ENCODE results near the gene CDH3.

The CDH3 gene

DNA sequence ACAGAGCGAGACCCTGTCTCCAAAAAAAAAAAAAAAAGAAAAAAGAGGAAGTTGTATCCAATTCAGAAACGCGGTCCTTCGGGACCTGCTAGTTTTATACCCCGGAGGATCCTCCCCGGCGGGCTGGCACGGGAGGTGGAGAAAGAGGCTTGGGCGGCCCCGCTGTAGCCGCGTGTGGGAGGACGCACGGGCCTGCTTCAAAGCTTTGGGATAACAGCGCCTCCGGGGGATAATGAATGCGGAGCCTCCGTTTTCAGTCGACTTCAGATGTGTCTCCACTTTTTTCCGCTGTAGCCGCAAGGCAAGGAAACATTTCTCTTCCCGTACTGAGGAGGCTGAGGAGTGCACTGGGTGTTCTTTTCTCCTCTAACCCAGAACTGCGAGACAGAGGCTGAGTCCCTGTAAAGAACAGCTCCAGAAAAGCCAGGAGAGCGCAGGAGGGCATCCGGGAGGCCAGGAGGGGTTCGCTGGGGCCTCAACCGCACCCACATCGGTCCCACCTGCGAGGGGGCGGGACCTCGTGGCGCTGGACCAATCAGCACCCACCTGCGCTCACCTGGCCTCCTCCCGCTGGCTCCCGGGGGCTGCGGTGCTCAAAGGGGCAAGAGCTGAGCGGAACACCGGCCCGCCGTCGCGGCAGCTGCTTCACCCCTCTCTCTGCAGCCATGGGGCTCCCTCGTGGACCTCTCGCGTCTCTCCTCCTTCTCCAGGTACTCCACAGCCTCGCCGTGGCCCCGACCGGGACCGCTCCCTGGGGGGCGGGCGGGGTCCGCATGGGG is at the start of gene CDH3:
Gene CDH3 (plus strand): TSS at position 596 of the 779 bp plus-strand sequence. CDS start 70 bp downstream, at position 666.
- peak; percentile 60 to 83 for DNase-seq

DNA sequence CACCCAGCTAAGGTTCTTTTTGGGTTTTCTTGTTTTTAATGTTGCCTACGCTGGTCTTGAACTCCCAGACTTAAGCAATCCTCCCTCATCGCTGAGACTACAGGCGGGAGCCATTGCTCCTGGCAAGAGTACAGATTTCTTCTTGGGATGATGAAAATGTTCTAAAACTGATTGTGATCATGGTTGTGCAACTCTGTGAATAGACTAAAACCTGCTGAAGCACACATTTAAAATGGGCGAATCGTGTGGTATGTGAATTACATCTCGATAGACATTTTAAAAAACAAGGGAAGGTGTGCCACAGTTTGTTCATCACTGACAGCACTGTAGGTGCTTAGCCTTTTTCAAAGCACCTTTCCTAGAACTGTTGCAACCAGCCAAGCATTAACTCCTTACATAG is 48.8 kb upstream of the CDH3 start:
- no peak for DNase-seq

DNA sequence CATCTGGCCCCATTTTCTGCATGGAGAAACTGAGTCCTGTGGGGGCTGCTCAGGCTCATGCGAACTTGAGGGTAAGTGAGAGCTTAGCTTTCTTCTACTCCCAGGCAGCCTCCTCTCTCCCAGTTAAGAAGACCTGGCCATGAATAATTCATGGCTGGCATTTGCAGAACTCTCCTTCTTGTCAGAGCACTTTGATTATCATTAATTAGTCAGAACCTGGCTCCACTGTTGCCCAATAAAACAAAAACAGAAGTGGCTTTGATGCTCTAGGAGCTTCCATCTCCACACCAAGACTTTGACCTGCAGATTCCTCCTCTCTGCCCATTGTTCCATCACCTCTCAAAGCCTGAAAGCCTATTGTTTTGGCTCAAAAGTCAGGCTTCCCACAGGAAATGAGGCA is 45.5 kb upstream of the CDH3 start:
- no peak for DNase-seq

DNA sequence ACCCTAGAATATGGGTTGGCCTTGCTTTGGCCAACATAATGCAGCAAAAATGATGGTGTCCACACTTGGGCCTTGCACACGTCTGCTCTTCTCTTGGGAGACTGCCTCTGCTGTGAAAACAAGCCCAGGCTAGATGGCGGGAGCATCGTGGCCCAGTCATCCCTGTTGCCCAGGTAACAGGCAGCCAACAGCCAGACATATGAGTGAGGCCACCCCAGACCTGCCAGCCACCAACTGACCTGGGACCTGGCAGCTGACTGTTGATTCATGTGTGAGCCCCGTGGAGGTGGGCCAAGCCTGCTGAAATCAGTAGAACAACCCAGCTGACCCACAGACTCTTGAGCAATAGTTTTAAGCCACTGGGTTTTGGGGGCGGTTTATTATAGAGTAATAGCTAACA is 39.4 kb upstream of the CDH3 start:
- no peak for DNase-seq

DNA sequence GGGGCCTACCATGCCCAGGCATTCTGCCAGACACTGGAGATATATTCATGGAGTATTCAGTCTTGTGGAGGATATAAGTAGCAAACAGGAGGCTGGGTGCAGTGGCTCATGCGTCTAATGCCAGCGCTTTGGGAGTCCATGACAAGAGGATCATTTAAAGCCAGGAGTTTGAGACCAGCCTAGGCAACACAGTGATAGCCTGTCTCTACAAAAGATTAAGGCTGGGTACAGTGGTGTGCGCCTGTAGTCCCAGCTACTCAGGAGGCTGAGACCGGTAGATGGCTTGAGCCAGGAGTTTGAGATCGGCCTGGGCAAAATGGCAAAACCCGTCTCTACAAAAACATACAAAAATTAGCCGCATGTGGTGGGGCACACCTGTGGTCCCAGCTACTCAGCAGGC is 37.7 kb upstream of the CDH3 start:
- no peak for DNase-seq

DNA sequence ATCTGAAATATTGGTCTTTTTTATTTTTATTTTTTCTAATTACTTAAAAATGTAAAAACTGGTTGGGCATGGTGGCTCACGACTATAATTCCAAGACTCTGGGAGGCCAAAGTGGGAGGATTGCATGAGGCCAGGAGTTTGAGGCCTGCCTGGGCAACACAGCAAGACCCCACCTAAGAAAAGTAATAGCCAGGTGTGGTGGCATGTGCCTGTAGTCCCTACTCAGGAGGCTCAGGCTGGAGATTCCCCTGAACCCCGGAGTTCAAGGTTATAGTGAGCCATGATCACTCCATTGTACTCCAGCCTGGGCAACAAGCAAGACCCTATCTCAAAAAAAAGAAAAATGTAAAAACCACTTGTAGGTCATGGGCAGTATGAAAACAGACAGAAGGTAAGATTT is 36.8 kb upstream of the CDH3 start:
- no peak for DNase-seq

DNA sequence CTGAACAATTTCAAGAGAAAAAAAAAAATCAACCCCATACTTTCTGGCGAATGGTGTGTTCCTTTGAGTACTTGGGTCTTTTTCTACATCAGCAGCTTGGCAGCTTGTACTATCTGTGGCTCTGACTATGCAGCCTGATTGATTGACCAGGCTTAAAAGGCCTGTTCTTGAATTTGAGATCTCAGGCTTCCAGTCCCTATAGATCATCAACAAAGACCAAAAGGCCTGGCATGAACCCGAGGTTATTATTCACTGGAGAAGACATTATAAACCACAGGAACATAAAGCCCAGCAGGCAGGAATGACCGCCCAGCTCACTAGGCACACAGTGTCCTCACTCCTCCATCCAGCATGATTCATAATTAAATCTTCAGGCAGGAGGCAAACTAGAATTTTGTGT is 32.1 kb upstream of the CDH3 start:
- no peak for DNase-seq

DNA sequence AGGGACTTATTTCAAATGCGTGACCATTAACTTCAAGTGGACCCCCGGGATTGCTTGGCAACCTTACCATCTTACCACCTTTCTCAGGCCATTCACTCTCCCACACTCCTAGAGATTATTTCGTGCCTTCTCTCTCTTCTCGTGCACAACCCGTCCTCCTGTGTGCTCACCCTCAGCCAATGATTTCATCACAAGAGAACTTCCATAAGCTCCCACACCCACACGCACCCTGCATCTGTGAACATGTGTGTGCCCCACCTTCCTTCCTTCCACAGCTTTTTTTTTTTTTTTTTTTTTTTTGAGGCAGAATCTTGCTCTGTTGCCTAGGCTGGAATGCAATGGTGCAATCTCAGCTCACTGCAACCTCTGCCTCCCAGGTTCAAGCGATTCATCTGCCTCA is 27.4 kb upstream of the CDH3 start:
- DNase-seq, result no peak

DNA sequence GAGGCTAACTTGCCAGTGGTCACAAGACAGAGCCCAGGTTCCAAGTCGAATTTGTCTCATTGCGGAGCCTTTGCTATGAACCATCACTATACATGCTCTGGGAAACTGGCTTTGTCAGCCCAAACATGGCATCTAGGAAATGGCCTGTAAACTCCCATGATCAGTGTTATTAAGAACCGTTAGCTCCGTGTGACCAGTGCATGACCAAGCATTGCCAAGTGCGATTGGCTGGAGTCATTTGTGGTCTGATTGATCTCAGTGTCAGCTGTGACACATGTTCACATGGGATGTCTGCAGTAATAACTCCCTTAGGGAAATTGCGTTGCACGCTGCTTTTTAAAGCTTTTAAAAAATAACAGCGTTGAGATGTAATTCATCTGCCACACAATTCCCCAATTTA is 18.6 kb upstream of the CDH3 start:
- no peak for DNase-seq

DNA sequence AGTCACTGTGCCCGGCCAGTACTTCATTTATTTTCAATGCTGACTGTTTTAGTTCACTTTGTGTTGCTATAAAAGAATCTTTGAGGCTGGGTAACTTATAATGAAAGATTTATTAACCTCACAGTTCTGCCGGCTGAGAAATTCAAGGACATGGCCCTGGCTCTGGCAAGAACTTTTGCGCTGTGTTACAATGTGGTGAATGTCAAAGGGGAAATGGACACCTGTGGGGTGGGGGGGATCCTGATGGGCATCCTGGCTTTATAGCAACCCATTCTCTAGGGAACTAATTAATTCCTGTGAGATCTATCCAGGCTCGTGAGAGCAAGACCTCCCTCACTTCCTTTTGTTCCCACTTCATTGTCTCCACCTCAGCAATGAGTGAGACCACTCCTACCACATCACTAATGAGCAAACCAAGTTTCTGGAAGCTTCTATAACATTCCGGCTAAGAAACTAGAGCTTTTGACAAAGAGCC is 17.1 kb upstream of the CDH3 start:
- no peak for DNase-seq

DNA sequence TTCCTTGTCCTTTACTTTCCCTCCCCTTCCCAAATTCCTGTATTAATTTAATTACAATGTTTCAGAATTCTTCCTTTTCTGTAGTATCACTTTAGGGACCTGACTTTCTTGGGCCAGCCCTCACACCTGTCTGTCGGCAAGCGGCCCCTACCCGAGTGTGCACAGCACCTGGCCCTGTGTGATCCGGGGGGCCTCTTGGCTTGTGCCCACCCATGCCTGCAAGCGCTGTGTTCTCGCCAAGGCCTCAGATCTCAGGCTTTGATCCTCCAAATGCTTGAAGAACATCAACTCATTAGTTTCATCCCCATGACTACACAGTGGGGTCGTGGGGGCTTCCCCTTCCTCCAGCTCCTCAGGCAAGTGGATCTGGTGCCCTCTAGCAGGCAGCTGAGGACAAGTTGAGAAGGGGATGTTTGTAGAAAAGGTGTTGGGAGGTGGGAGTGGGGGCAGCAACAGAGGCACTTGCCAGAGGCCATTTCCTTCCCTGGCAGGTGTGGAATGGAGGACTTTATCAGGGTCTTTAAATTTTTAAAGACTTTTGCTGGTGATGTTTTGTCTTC is 15.7 kb upstream of the CDH3 start:
- no peak for DNase-seq

DNA sequence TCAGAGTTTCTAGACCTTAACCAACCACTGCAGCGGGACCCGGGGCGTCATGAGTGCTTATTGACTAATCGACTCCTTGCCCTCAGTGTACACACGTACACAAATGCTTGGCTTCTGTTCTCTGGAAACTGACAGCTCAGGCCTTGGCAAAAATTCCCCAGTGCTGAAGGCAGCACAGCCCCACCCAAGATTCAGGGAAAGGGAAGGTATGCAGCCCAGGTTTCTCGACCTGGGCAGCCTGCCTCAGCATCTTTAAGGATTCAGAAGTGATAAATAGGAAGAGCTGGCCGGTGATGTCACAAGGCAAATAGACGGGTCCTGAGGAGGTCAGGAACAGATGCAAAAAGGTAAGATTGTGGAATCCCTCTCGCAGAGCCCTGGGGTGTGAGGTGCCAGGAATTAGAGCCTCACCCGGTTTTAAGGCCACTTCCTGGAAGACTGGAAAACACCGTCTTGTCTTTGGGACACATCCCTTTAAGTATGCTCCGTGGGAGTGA is 9.0 kb upstream of the CDH3 start:
- DNase-seq, result no peak

DNA sequence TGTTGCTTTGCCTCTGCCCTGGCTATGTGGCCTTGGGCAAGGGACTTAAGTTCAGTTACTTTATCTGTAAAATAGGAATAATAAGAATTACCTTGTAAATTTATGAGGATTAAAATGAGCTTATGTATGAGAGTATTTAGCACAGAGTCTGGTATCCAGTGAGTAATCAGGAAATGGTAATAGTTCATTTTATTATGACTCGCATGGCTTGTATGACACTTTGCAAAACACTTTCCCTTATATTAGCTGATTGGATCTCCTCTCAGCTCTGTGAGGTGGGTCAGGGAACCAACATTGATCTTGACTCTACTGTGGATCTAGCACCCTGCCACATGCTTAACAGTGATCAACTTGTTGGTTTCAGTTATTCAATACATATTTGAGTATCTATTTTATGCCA is 8.3 kb upstream of the CDH3 start:
- no peak for DNase-seq

DNA sequence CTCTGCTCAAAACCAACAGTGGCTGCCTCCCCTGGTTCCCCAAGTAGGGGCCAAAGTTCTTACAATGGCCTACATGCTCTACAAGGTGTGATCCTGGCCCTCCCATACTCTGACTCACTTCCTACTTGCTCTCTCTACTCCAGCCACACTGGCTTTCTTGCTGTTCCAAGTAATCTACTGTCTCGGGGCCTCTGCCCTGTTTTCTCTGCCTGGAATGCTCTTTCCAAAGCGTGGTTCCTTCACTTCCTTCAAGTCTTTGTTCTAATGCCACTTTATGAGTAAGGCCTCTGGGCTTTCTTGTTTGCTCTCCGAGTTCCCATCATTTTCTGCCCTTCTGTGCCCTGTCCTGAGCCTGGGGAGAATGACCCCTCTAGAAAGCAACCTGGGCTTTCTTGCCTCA is 4.1 kb upstream of the CDH3 start:
- no peak for DNase-seq

DNA sequence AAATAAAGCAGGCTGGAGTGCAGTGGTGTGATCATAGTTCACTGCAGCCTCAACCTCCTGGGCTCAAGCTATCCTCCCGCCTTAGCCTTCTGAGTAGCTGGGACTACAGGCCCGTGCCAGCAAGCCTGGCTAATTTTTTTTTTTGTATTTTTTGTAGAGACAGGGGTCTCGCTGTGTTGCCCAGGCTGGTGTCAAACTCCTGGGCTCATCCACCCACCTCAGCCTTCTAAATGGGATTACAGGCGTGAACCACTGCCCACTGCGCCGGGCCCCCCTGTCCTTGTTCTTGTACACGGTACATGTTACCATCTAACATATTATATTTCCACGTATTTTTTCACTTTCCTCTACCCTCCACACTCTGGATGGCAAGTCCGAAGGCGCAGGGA is 3.1 kb upstream of the CDH3 start:
- DNase-seq, result no peak

DNA sequence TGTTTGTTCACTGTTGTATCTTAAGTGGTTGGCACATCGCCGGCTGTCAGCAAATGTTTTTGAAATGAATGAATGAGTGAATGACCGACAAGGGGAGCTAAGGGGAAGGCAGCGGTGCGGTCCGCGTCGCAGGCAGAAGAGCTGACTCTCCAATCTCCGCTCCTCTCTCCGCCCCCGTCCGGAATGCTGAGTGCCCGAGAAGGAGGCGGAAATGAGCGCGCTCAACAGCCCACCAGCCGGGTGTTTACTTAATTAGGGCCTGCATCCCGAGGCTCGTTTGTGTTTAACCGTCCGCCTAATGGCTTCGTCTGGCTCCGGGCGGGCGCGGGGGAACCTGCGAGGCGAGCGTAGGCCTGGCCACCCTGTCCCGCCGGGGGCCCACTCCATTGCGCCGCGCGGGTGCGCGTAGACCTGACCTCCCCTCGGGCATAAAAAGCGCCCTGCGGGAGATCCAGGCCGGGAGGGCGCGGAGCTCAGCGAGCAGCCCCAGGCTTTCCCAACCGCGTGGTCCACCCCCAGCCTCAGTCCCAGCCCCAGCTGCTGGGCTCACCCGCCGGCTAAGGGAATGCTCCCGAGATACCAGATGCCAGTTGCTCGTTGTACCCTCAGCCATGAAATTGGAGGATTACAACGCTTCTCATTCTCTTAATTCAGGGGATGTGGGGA is 2.5 kb upstream of the CDH3 start:
- peak in 1 of 2 experiments; percentile 45 for DNase-seq

DNA sequence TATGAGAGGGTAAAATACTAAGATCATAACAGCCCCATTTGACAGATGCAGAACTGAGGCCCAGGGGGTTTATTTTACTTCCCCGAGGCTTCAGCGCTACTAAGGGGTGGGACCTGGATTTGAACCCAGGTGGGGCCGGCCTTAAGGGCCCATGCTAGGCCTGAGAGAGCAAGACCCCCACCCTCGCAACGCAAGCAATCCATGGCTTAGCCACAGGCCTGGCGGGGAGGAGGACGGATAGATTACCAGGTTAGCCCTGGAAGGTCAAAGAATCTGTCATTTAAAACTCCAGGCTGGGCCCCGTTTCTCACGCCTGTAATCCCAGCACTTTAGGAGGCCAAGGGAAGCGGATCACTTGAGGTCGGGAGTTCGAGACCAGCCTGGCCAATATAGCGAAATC is 1.9 kb upstream of the CDH3 start:
- DNase-seq, result no peak

DNA sequence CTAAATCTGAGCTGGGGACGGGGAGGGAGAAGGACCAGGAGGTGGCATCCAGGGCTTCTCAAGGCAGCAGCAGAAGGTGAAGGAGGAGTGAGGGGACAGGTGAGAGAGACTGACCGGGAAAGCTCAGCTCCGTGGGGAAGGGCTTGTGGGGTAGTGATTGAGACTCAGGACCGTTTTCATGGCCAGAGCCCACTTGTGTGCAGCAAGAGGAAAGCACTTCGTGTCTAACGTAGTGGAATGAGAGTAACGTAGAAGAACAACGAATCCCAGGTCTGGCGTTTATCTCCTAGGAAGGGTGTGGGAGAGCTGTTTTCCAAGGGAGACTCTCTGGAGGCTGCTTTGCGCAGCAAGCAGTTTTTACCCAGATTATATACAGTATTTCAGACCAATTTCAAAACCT is 1.3 kb upstream of the CDH3 start:
- DNase-seq, result no peak

DNA sequence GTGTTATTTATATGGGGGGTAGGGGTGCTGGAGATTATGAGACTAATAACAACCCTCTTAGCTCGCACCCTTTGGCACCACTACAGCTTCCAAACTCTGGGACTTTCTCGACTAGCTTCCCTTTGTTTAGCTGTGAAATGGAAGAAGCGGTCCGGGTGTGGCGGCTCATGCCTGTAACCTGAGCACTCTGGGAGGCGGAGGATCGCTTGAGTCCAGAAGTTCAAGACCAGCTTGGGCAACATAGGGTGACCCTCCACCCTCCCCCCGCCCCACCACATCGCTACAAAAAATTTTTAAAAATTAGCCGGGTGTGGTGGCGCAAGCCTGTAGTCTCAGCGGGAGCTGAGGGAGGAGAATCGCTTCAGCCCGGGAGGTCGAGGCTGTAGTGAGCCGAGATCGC is 814 bp upstream of the CDH3 start:
- DNase-seq, result peak in 1 of 2 experiments; percentile 14

DNA sequence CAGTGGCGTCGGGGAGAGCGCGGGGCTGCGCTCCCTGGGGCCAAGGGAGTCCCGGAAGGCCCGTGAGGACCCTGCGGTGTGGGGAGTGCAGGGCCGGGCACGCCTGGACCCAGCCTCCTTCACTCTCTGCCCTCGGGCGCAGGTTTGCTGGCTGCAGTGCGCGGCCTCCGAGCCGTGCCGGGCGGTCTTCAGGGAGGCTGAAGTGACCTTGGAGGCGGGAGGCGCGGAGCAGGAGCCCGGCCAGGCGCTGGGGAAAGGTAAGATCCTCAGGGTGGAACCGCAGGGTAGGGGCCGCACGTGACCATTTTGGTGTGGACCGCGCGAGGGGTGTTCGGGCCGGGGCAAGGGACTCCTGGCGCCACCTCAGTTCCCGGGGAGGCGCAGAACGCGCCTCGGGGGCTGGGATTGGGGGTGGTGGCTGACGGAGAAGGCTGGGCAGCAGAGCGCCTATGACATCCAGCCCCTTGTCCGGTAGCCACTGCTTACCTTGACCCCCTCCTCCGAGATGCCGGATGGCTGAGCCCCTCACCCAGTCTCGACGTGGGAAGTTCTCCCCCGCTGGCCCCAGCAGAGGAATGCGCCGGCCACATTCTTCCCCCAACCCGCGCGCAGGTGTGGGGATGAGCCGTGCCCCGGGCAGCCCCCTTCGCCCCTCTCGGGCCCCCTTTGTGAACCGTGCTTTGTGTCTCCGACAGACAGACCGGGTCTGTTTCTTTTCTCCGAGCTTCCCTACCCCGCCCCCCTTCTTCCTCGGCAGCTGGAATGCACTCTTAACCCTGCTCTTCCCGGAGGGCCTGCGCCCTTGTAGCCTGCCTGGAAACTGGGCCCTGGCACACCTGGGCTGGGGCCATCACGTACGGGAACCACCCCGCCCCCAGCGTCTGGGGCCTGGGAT is 631 bp downstream of the CDH3 start:
- peak; percentile 14 to 60 for DNase-seq

DNA sequence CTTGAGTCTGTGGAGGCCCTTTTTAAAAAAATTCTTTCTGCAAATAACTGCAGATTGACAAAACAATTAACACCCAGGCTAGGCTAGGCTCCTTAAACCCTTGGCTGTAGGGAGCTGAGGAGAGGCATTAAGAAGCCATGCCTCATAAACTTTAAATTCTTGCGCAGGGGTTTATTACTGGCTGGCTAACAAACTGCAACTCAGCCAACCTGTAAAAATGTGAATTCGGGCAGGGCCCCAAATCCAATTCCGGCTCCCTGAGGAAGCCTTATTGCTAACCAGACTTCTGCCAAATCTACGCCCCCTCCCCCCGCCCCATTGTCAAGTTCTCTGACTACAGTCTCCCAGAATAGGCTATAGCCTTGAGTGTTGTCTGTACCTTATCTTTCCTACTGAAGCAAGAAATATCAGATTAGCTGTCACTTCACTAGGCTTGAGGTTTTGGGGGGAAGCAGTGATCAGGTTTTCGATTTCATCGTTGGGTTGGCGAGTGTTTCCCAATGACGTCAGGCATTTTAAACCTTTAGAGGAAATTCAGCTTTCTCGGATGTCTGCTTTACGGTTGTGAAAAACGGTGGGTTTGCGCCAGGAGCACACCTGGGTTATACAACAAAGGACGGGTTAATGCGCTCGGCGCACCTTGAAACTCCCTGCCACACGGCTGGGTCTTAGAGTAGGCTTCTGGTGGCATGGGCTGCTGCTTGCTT is 2.0 kb downstream of the CDH3 start:
- no peak for DNase-seq

DNA sequence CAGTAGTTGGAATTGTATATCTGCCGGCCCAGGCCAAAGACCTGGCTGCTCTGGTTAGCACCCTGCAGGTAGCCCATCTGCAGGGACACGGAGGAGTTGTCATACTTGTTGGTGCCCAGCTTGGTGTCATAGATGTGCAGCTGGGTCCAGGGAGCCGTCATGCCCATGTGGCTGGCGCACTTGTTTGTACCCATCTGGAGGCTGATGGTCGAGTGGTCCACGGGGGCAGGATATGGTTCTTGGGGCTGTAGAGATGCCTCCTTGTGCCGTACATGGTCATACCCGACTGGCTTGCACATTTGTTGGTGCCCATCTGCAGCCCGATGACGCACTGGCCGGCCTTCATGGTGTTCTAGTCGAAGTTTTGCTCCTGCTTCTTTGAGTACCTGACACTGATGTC is 6.0 kb downstream of the CDH3 start:
- DNase-seq, result no peak

Measured in NCI-H526 (cell line).